ENCODE measurements around the gene GRID2.

GRID2 gene

GRCh38 chr4:93116624-93117023 is 812.9 kb downstream of the GRID2 start:
- peaks cover 7% of the 10 kb centered on the region for H3K9me3 Mint-ChIP-seq
- DNase-seq (ENCODE audit: low spot score in 2 of 2), result no peak
- no peak overlapping the region for H3K27ac Mint-ChIP-seq
- H3K4me1 Mint-ChIP-seq, result no peaks in the 10 kb centered on the region
- ATAC-seq, result no peak
- H3K4me3 Mint-ChIP-seq, result no peak overlapping the region
- H3K36me3 Mint-ChIP-seq, result no peaks in the 10 kb centered on the region

- no peaks in the 10 kb centered on the region for H3K4me1 Mint-ChIP-seq
- H3K4me3 Mint-ChIP-seq, result no peak overlapping the region
- DNase-seq (ENCODE audit: low spot score in 2 of 2), result no peak
- H3K36me3 Mint-ChIP-seq, result no peaks in the 10 kb centered on the region
- peaks cover 4% of the 10 kb centered on the region for H3K9me3 Mint-ChIP-seq
- no peak for ATAC-seq
- no peak overlapping the region for H3K27ac Mint-ChIP-seq
These were observed 823.7 kb downstream of the GRID2 start for GRCh38 chr4:93127489-93127888.

GRCh38 chr4:93132631-93133030 is 828.9 kb downstream of the GRID2 start:
- Mint-ChIP-seq H3K36me3 (no peaks in the 10 kb centered on the region), H3K27ac (no peak overlapping the region), H3K4me3 (no peak overlapping the region), H3K4me1 (no peaks in the 10 kb centered on the region), H3K9me3 (peaks cover 4% of the 10 kb centered on the region)
- no peak for ATAC-seq
- DNase-seq (ENCODE audit: low spot score in 2 of 2), result no peak

- peaks cover 8% of the 10 kb centered on the region for H3K9me3 Mint-ChIP-seq
- H3K4me1 Mint-ChIP-seq, result no peaks in the 10 kb centered on the region
These were observed 835.4 kb downstream of the GRID2 start for GRCh38 chr4:93139118-93139517.

GRCh38 chr4:93143902-93144301 is 840.1 kb downstream of the GRID2 start:
- H3K4me1 Mint-ChIP-seq, result no peaks in the 10 kb centered on the region
- DNase-seq (ENCODE audit: low spot score in 2 of 2) (no peak), ATAC-seq (no peak)
- H3K9me3 Mint-ChIP-seq, result peaks cover 11% of the 10 kb centered on the region
- no peaks in the 10 kb centered on the region for H3K36me3 Mint-ChIP-seq
- H3K27ac Mint-ChIP-seq, result no peak overlapping the region
- H3K4me3 Mint-ChIP-seq, result no peak overlapping the region

More at GRCh38 chr4:93139118-93139517, 835.4 kb downstream of the GRID2 start:
- no peak for ATAC-seq
- no peak for DNase-seq (ENCODE audit: low spot score in 2 of 2)
- Mint-ChIP-seq H3K36me3 (no peaks in the 10 kb centered on the region), H3K27ac (no peak overlapping the region), H3K4me3 (no peak overlapping the region)

GRCh38 chr4:93144644-93145043 is 840.9 kb downstream of the GRID2 start:
- DNase-seq (ENCODE audit: low spot score in 2 of 2), result no peak
- Mint-ChIP-seq H3K36me3 (no peaks in the 10 kb centered on the region), H3K4me1 (no peaks in the 10 kb centered on the region), H3K9me3 (peaks cover 8% of the 10 kb centered on the region), H3K27ac (no peak overlapping the region), H3K4me3 (no peak overlapping the region)
- no peak for ATAC-seq

- no peak overlapping the region for H3K27ac Mint-ChIP-seq
- H3K36me3 Mint-ChIP-seq, result no peaks in the 10 kb centered on the region
- DNase-seq (ENCODE audit: low spot score in 2 of 2), result no peak
- H3K4me1 Mint-ChIP-seq, result no peaks in the 10 kb centered on the region
- no peak for ATAC-seq
- H3K4me3 Mint-ChIP-seq, result no peak overlapping the region
- peaks cover 8% of the 10 kb centered on the region for H3K9me3 Mint-ChIP-seq
These were observed 843.9 kb downstream of the GRID2 start for GRCh38 chr4:93147524-93148212.

GRCh38 chr4:93152491-93152890 is 848.7 kb downstream of the GRID2 start:
- Mint-ChIP-seq H3K27ac (no peak overlapping the region), H3K9me3 (peaks cover 16% of the 10 kb centered on the region), H3K4me3 (no peak overlapping the region), H3K4me1 (no peaks in the 10 kb centered on the region), H3K36me3 (no peaks in the 10 kb centered on the region)
- no peak for ATAC-seq
- DNase-seq (ENCODE audit: low spot score in 2 of 2), result no peak

GRCh38 chr4:93157986-93158385 is 854.2 kb downstream of the GRID2 start:
- H3K27ac Mint-ChIP-seq, result no peak overlapping the region
- no peaks in the 10 kb centered on the region for H3K4me1 Mint-ChIP-seq
- no peak for ATAC-seq

GRCh38 chr4:93168053-93168452 is 864.3 kb downstream of the GRID2 start:
- H3K9me3 Mint-ChIP-seq, result peaks cover 13% of the 10 kb centered on the region
- no peak for DNase-seq (ENCODE audit: low spot score in 2 of 2)
- no peak overlapping the region for H3K4me3 Mint-ChIP-seq
- H3K27ac Mint-ChIP-seq, result no peak overlapping the region
- ATAC-seq, result no peak
- H3K4me1 Mint-ChIP-seq, result no peaks in the 10 kb centered on the region
- H3K36me3 Mint-ChIP-seq, result no peaks in the 10 kb centered on the region

More at GRCh38 chr4:93157986-93158385, 854.2 kb downstream of the GRID2 start:
- Mint-ChIP-seq H3K9me3 (peaks cover 20% of the 10 kb centered on the region), H3K4me3 (no peak overlapping the region), H3K36me3 (no peaks in the 10 kb centered on the region)
- DNase-seq (ENCODE audit: low spot score in 2 of 2), result no peak

- Mint-ChIP-seq H3K27ac (no peak overlapping the region), H3K4me3 (no peak overlapping the region), H3K9me3 (peaks cover 11% of the 10 kb centered on the region), H3K4me1 (no peaks in the 10 kb centered on the region), H3K36me3 (no peaks in the 10 kb centered on the region)
- no peak for ATAC-seq
- no peak for DNase-seq (ENCODE audit: low spot score in 2 of 2)
These were observed 866.2 kb downstream of the GRID2 start for GRCh38 chr4:93169966-93170365.

GRCh38 chr4:93174598-93174997 is 870.8 kb downstream of the GRID2 start:
- Mint-ChIP-seq H3K4me1 (no peaks in the 10 kb centered on the region), H3K4me3 (no peak overlapping the region), H3K27ac (no peak overlapping the region), H3K9me3 (peaks cover 15% of the 10 kb centered on the region), H3K36me3 (no peaks in the 10 kb centered on the region)
- no peak for DNase-seq (ENCODE audit: low spot score in 2 of 2)
- no peak for ATAC-seq

- Mint-ChIP-seq H3K36me3 (no peaks in the 10 kb centered on the region), H3K4me3 (no peak overlapping the region), H3K27ac (no peak overlapping the region), H3K4me1 (no peaks in the 10 kb centered on the region), H3K9me3 (peaks cover 13% of the 10 kb centered on the region)
- DNase-seq (ENCODE audit: low spot score in 2 of 2), result no peak
- no peak for ATAC-seq
These were observed 874.5 kb downstream of the GRID2 start for GRCh38 chr4:93178279-93178678.

- Mint-ChIP-seq H3K9me3 (peaks cover 15% of the 10 kb centered on the region), H3K36me3 (no peaks in the 10 kb centered on the region), H3K4me3 (no peak overlapping the region), H3K27ac (no peak overlapping the region), H3K4me1 (no peaks in the 10 kb centered on the region)
- DNase-seq (ENCODE audit: low spot score in 2 of 2) (no peak), ATAC-seq (no peak)
These were observed 875.3 kb downstream of the GRID2 start for GRCh38 chr4:93179044-93179443.

- Mint-ChIP-seq H3K27ac (no peak overlapping the region), H3K9me3 (peaks cover 15% of the 10 kb centered on the region), H3K36me3 (no peaks in the 10 kb centered on the region), H3K4me3 (no peak overlapping the region), H3K4me1 (no peaks in the 10 kb centered on the region)
- no peak for ATAC-seq
- no peak for DNase-seq (ENCODE audit: low spot score in 2 of 2)
These were observed 879.0 kb downstream of the GRID2 start for GRCh38 chr4:93182722-93183121.

GRCh38 chr4:93183576-93183975 is 879.8 kb downstream of the GRID2 start:
- ATAC-seq (no peak), DNase-seq (ENCODE audit: low spot score in 2 of 2) (no peak)
- Mint-ChIP-seq H3K36me3 (no peaks in the 10 kb centered on the region), H3K27ac (no peak overlapping the region), H3K4me3 (no peak overlapping the region), H3K9me3 (peaks cover 14% of the 10 kb centered on the region), H3K4me1 (no peaks in the 10 kb centered on the region)

GRCh38 chr4:93184053-93184452 is 880.3 kb downstream of the GRID2 start:
- H3K36me3 Mint-ChIP-seq, result no peaks in the 10 kb centered on the region

More at GRCh38 chr4:93184053-93184452, 880.3 kb downstream of the GRID2 start:
- Mint-ChIP-seq H3K9me3 (peaks cover 12% of the 10 kb centered on the region), H3K4me3 (no peak overlapping the region), H3K27ac (no peak overlapping the region), H3K4me1 (no peaks in the 10 kb centered on the region)
- DNase-seq (ENCODE audit: low spot score in 2 of 2), result no peak
- no peak for ATAC-seq
